ENCODE measurements around the gene PIF1. TPM values are rescaled to one million over a fixed set of nuclear protein-coding genes. Genes with fewer than 3 reads are reported as not detected.
"Not testable (repeated sequence)": the region's sequence is repeated elsewhere in the genome, so short reads cannot be mapped to it uniquely, and the experiment has no call there.

The PIF1 gene
- total and polyA plus RNA-seq, 8 donors, result 0.46 to 58.8 (median 2.4) TPM

DNA sequence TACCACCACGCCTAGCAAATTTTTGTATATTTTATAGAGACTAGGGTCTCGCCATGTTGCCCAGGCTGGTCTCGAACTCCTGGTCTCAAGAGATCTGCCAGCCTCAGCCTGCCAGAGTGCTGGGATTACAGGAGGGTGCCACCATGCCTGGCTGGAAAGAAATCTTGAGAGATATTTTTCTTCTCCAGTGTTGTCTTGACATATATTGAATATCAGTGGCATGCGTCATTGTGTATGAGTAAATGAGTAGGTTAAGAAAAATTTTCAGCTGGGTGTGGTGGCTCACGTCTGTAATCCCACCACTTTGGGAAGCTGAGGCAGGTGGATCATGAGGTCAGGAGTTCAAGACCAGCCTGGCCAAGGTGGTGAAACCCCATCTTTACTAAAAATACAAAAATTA, 3.5 kb upstream of the PIF1 start:
- intact Hi-C loops (cut with DNase I; ENCODE audit: low total_unique reads), result no loop called here
- Histone ChIP-seq H3K36me3 (no peaks in the 10 kb centered on the region), H3K4me3 (no peak overlapping the region), H3K4me1 (peaks cover 18 to 22% (median 21%) of the 10 kb centered on the region in 4 donors), H3K27me3 (peaks cover 0 to 6% (median 4%) of the 10 kb centered on the region in 3 donors), H3K9me3 (no peaks in the 10 kb centered on the region), H3K27ac (no peak overlapping the region)
- TF ChIP-seq POLR2AphosphoS5 (IDR thresholded peaks at IDR 0.05) (no peak), CTCF (IDR thresholded peaks at IDR 0.05) (no peak), POLR2A (IDR thresholded peaks at IDR 0.05) (no peak), EP300 (IDR thresholded peaks at IDR 0.05) (no peak)
- DNase-seq, result no peak
- WGBS, 5 donors, result 84 to 91% (median 89%) methylated on average over 5 of the region's 5 CpGs

DNA sequence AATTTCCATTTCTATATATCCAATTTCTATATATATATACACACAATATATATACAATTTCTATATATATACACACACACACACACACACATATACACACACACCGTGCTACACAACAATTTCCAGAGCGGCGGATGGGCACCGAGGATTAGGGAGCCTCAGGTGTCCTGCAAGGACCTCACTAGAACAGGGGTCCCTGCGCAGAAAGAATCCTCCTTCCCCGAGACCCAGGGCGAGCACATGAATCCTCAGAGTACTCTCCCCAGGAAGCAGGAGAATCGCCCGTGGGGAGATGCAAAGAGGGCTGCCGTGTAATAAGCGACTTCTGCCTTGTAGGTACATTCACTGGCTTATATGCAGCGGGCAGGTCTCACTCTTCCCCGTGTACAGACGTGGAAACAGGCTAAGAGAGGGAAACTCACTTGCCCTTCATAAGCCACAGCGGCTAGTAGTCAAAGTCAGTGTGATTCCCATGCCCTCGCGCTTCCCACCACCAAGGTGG, 467 bp downstream of the PIF1 start:
- Histone ChIP-seq H3K9me3 (no peaks in the 10 kb centered on the region), H3K4me3 (peak overlapping the region; percentile 43 to 69 (median 56)), H3K36me3 (peaks cover 0 to 9% (median 0%) of the 10 kb centered on the region in 4 donors), H3K27ac (peak overlapping the region in 4 of 5 donors; percentile 66 to 83 (median 73)), H3K4me1 (peaks cover 24 to 34% (median 29%) of the 10 kb centered on the region in 4 donors), H3K27me3 (peaks cover 0 to 14% (median 10%) of the 10 kb centered on the region in 3 donors)
- WGBS, 5 donors, result 2 to 3% (median 2%) methylated on average over 14 to 17 of the region's 17 CpGs
- TF ChIP-seq POLR2AphosphoS5 (IDR thresholded peaks at IDR 0.05), result no peak
- TF ChIP-seq POLR2A (IDR thresholded peaks at IDR 0.05), result no peak
- no peak for TF ChIP-seq EP300 (IDR thresholded peaks at IDR 0.05)
- no peak for TF ChIP-seq CTCF (IDR thresholded peaks at IDR 0.05)
- intact Hi-C loops (cut with DNase I; ENCODE audit: low total_unique reads), result no loop called here
- DNase-seq, result no peak

GRCh38 chr15:64816452-64816851, 9.0 kb downstream of the PIF1 start:
- Histone ChIP-seq H3K4me3 (no peak overlapping the region), H3K9me3 (no peaks in the 10 kb centered on the region), H3K27me3 (no peaks in the 10 kb centered on the region), H3K27ac (no peak overlapping the region), H3K36me3 (peaks cover 0 to 23% (median 0%) of the 10 kb centered on the region in 4 donors), H3K4me1 (peaks cover 0 to 7% (median 0%) of the 10 kb centered on the region in 4 donors)
- DNase-seq, result no peak
- intact Hi-C loops (cut with DNase I; ENCODE audit: low total_unique reads), result no loop called here
- WGBS, 5 donors, result 50 to 73% (median 60%) methylated on average over 10 to 13 of the region's 13 CpGs
- TF ChIP-seq EP300 (IDR thresholded peaks at IDR 0.05), result no peak
- TF ChIP-seq POLR2A (IDR thresholded peaks at IDR 0.05), result no peak
- no peak for TF ChIP-seq CTCF (IDR thresholded peaks at IDR 0.05)
- no peak for TF ChIP-seq POLR2AphosphoS5 (IDR thresholded peaks at IDR 0.05)

DNA sequence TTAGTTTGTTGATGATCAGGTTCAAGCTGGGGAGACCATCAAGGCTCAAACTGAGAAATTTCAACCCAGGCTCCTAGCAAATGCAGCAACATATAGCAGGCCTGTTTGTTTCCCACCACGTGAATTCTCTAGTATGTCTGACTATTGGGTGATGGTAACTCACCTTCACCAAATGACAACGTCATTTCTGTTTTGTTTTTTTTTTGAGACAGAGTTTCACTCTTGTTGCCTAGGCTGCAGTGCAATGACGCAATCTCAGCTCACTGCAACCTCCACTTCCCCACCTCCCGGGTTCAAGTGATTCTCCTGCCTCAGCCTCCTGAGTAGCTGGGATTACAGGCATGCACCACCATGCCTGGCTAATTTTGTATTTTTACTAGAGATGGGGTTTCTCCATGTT, 10.5 kb downstream of the PIF1 start:
- Histone ChIP-seq H3K4me1 (peaks cover 0 to 11% (median 1%) of the 10 kb centered on the region in 4 donors), H3K36me3 (peaks cover 0 to 14% (median 0%) of the 10 kb centered on the region in 4 donors)
- H3K9me3 ChIP-seq; H3K27ac ChIP-seq; intact Hi-C loops (cut with DNase I; ENCODE audit: low total_unique reads); H3K27me3 ChIP-seq; H3K4me3 ChIP-seq; DNase-seq: not testable (repeated sequence)
- 74 to 86% (median 82%) methylated on average over 4 of the region's 4 CpGs for WGBS, 5 donors

DNA sequence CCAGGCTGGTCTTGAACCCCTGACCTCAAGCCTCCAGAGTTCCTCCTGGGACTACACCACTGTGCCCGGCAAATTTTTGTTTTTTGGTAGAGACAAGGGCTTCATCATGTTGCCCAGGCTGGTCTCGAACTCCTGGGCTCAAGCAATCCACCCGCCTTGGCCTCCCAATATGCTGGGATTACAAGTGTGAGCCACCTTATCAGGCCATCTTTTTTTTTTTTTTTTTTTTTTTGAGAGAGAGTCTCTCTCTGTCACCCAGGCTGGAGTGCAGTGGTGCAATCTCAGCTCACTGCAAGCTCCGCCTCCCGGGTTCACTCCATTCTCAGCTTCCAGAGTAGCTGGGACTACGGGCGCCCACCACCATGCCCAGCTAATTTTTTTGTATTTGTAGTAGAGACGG, 11.2 kb downstream of the PIF1 start:
- intact Hi-C loops (cut with DNase I; ENCODE audit: low total_unique reads), result not testable (repeated sequence)

More for the DNA sequence above, 11.2 kb downstream of the PIF1 start:
- H3K36me3 ChIP-seq, H3K9me3 ChIP-seq, H3K27me3 ChIP-seq, H3K4me3 ChIP-seq, H3K27ac ChIP-seq, DNase-seq: not testable (repeated sequence)
- peaks cover 0 to 16% (median 5%) of the 10 kb centered on the region in 4 donors for H3K4me1 ChIP-seq
- WGBS, 5 donors, result 93 to 97% (median 95%) methylated on average over 8 of the region's 8 CpGs
